Measurements from ENCODE around the gene PTH2. TPM values are rescaled to one million over a fixed set of nuclear protein-coding genes. Genes with fewer than 3 reads are reported as not detected.

The PTH2 gene
- total RNA-seq, 1 donor from 2014 or later = not detected

- Histone ChIP-seq H3K9ac (ENCODE audit: low read length) (no peak overlapping the region), H4K20me1 (ENCODE audit: insufficient read depth, low read length) (no peaks in the 10 kb centered on the region), H3K9me3 (ENCODE audit: insufficient read depth, low read depth, low read length) (no peaks in the 10 kb centered on the region), H3K27me3 (ENCODE audit: insufficient read depth, low read length) (no peaks in the 10 kb centered on the region), H3K79me2 (ENCODE audit: insufficient read depth, low read length) (no peaks in the 10 kb centered on the region), H3K36me3 (ENCODE audit: insufficient read depth, low read length) (no peaks in the 10 kb centered on the region), H3K4me1 (ENCODE audit: insufficient read depth, low read length) (no peaks in the 10 kb centered on the region), H3K4me2 (ENCODE audit: low read length) (no peak overlapping the region), H2AFZ (ENCODE audit: low read depth, low read length) (no peak overlapping the region), H3K4me3 (ENCODE audit: insufficient read depth, low read depth, low read length) (no peak overlapping the region), H3K27ac (ENCODE audit: low read depth, low read length) (no peak overlapping the region)
- TF ChIP-seq CTCF (IDR thresholded peaks at IDR 0.05; ENCODE audit: insufficient read depth, low read depth, low read length) (no peak), EZH2 (IDR thresholded peaks at IDR 0.05; ENCODE audit: insufficient read depth, low read length) (no peak)
- Mint-ChIP-seq H3K27me3 (ENCODE audit: low read depth, unreplicated experiment) (peaks cover 20% of the 10 kb centered on the region), H3K36me3 (ENCODE audit: low read depth, unreplicated experiment) (peaks cover 4% of the 10 kb centered on the region), H3K4me3 (ENCODE audit: unreplicated experiment) (no peak overlapping the region), H3K4me1 (ENCODE audit: low read depth, unreplicated experiment) (peaks cover 7% of the 10 kb centered on the region), H3K27ac (ENCODE audit: unreplicated experiment) (no peak overlapping the region), H3K9me3 (ENCODE audit: unreplicated experiment) (no peaks in the 10 kb centered on the region)
- FAIRE-seq = no peak
- DNase-seq (ENCODE audit: low read depth) = peak; percentile 20
Measured at GRCh38 chr19:49403404-49404187, 19.6 kb downstream of the PTH2 start.

GRCh38 chr19:49400029-49400428 is 23.2 kb downstream of the PTH2 start:
- DNase-seq (ENCODE audit: low read depth) (no peak), FAIRE-seq (no peak)
- H3K27me3 Mint-ChIP-seq (ENCODE audit: low read depth, unreplicated experiment) = peaks cover 31% of the 10 kb centered on the region
- Histone ChIP-seq H3K9me3 (ENCODE audit: insufficient read depth, low read depth, low read length) (no peaks in the 10 kb centered on the region), H3K4me3 (ENCODE audit: insufficient read depth, low read depth, low read length) (no peak overlapping the region), H3K4me1 (ENCODE audit: insufficient read depth, low read length) (no peaks in the 10 kb centered on the region), H3K36me3 (ENCODE audit: insufficient read depth, low read length) (no peaks in the 10 kb centered on the region), H3K79me2 (ENCODE audit: insufficient read depth, low read length) (no peaks in the 10 kb centered on the region), H3K27me3 (ENCODE audit: insufficient read depth, low read length) (no peaks in the 10 kb centered on the region), H3K9ac (ENCODE audit: low read length) (no peak overlapping the region), H4K20me1 (ENCODE audit: insufficient read depth, low read length) (no peaks in the 10 kb centered on the region), H3K27ac (ENCODE audit: low read depth, low read length) (no peak overlapping the region), H2AFZ (ENCODE audit: low read depth, low read length) (no peak overlapping the region), H3K4me2 (ENCODE audit: low read length) (no peak overlapping the region)
- H3K4me3 Mint-ChIP-seq (ENCODE audit: unreplicated experiment) = no peak overlapping the region
- TF ChIP-seq EZH2 (IDR thresholded peaks at IDR 0.05; ENCODE audit: insufficient read depth, low read length) (no peak), CTCF (IDR thresholded peaks at IDR 0.05; ENCODE audit: insufficient read depth, low read depth, low read length) (no peak)
- no peaks in the 10 kb centered on the region for H3K36me3 Mint-ChIP-seq (ENCODE audit: low read depth, unreplicated experiment)
- no peak overlapping the region for H3K27ac Mint-ChIP-seq (ENCODE audit: unreplicated experiment)
- peaks cover 7% of the 10 kb centered on the region for H3K4me1 Mint-ChIP-seq (ENCODE audit: low read depth, unreplicated experiment)
- H3K9me3 Mint-ChIP-seq (ENCODE audit: unreplicated experiment) = no peaks in the 10 kb centered on the region

GRCh38 chr19:49398931-49399330 is 24.3 kb downstream of the PTH2 start:
- no peak for FAIRE-seq
- H3K9me3 Mint-ChIP-seq (ENCODE audit: unreplicated experiment) = no peaks in the 10 kb centered on the region

More at GRCh38 chr19:49398931-49399330, 24.3 kb downstream of the PTH2 start:
- H3K4me3 Mint-ChIP-seq (ENCODE audit: unreplicated experiment) = no peak overlapping the region
- H3K79me2 ChIP-seq (ENCODE audit: insufficient read depth, low read length) = no peaks in the 10 kb centered on the region
- H3K4me1 Mint-ChIP-seq (ENCODE audit: low read depth, unreplicated experiment) = peaks cover 7% of the 10 kb centered on the region
- H3K27ac Mint-ChIP-seq (ENCODE audit: unreplicated experiment) = no peak overlapping the region
- H3K4me1 ChIP-seq (ENCODE audit: insufficient read depth, low read length) = no peaks in the 10 kb centered on the region
- no peaks in the 10 kb centered on the region for H3K36me3 Mint-ChIP-seq (ENCODE audit: low read depth, unreplicated experiment)
- H3K27me3 Mint-ChIP-seq (ENCODE audit: low read depth, unreplicated experiment) = peaks cover 34% of the 10 kb centered on the region
- H3K9me3 ChIP-seq (ENCODE audit: insufficient read depth, low read depth, low read length) = no peaks in the 10 kb centered on the region
- H4K20me1 ChIP-seq (ENCODE audit: insufficient read depth, low read length) = no peaks in the 10 kb centered on the region
- H3K4me3 ChIP-seq (ENCODE audit: insufficient read depth, low read depth, low read length) = no peak overlapping the region
- no peak overlapping the region for H3K4me2 ChIP-seq (ENCODE audit: low read length)
- H2AFZ ChIP-seq (ENCODE audit: low read depth, low read length) = no peak overlapping the region
- H3K36me3 ChIP-seq (ENCODE audit: insufficient read depth, low read length) = no peaks in the 10 kb centered on the region
- no peak overlapping the region for H3K27ac ChIP-seq (ENCODE audit: low read depth, low read length)
- TF ChIP-seq EZH2 (IDR thresholded peaks at IDR 0.05; ENCODE audit: insufficient read depth, low read length) (no peak), CTCF (IDR thresholded peaks at IDR 0.05; ENCODE audit: insufficient read depth, low read depth, low read length) (no peak)
- H3K27me3 ChIP-seq (ENCODE audit: insufficient read depth, low read length) = no peaks in the 10 kb centered on the region
- H3K9ac ChIP-seq (ENCODE audit: low read length) = no peak overlapping the region
- no peak for DNase-seq (ENCODE audit: low read depth)
